ENCODE data around the gene MUC5B. TPM values are rescaled to one million over a fixed set of nuclear protein-coding genes. Genes with fewer than 3 reads are reported as not detected.

Gene MUC5B
- total RNA-seq, 1 experiment from 2014 or later, result not detected

DNA sequence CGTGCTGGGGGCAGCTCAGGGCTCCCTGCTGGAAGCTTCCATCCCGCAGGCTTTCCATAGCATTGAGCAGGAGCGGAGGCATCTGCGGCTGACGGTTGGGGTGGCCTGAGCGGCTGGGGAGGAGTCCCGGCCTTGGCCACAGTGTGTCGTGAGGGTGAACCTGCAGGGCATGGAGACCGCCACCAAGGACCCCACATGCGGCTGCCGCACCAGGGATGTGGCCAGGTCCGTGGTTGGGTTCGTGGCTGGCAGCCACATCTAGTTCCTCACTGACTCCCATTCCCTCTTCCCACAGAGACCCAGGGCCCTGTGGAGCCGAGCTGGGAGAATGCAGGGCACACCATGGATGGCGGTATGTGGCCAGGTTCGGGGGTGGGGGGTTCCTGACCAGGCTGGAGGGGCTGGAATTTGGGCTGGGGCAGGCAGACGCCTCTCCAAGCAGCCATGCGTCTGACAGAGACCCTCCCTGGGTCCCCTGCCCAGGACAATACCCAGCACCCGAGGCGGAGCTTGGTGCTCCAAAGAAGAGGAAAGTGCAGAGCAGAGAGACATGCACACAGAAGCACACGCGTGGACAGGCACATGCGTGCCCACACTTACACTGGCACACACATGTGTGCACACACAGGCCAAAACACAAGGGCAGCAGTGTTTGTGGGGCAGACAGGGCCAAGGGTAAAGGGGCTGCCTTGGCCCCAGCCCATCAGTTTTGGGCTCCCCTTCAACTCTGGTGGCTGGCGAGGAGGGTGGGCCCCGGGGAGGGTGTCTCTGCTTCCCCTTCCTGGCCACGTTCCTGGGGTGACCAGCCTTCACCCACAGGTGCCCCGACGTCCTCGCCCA lies 2.7 kb downstream of the MUC5B start:
- DNase-seq (ENCODE audit: low spot score), result no peak
- Histone ChIP-seq H3K27me3 (replicated peaks; ENCODE audit: insufficient read depth, low read depth, low read length, poor library complexity) (no peaks in the 10 kb centered on the region), H3K36me3 (ENCODE audit: insufficient read depth, low read length, poor library complexity, severe bottlenecking) (no peaks in the 10 kb centered on the region), H3K27ac (ENCODE audit: low read depth, low read length, poor library complexity, severe bottlenecking) (no peak overlapping the region), H3K9me3 (ENCODE audit: low read depth, low read length, poor library complexity, severe bottlenecking) (no peaks in the 10 kb centered on the region), H3K4me3 (ENCODE audit: low read depth, low read length, poor library complexity, severe bottlenecking) (no peak overlapping the region), H3K4me1 (ENCODE audit: insufficient read depth, low read length, poor library complexity, severe bottlenecking) (no peaks in the 10 kb centered on the region)
- intact Hi-C loops (cut with micrococcal nuclease; ENCODE audit: unreplicated experiment), result no loop called here
- ChIA-PET CTCF (no interaction called here), POLR2A (ENCODE audit: low non-redundant PET) (interaction anchor here (0.7 kb wide), 1 partner anchor 457 kb away, joined by 3 read pairs; no protein-coding TSS in a partner anchor)
- no TSS peak for BruUV-seq (replicated peaks)
- TF ChIP-seq, protein P1, sequence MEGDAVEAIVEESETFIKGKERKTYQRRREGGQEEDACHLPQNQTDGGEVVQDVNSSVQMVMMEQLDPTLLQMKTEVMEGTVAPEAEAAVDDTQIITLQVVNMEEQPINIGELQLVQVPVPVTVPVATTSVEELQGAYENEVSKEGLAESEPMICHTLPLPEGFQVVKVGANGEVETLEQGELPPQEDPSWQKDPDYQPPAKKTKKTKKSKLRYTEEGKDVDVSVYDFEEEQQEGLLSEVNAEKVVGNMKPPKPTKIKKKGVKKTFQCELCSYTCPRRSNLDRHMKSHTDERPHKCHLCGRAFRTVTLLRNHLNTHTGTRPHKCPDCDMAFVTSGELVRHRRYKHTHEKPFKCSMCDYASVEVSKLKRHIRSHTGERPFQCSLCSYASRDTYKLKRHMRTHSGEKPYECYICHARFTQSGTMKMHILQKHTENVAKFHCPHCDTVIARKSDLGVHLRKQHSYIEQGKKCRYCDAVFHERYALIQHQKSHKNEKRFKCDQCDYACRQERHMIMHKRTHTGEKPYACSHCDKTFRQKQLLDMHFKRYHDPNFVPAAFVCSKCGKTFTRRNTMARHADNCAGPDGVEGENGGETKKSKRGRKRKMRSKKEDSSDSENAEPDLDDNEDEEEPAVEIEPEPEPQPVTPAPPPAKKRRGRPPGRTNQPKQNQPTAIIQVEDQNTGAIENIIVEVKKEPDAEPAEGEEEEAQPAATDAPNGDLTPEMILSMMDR (conservative IDR thresholded peaks at IDR 0.05; ENCODE audit: low read depth, low read length), result no peak
- TF ChIP-seq EZH2 (IDR thresholded peaks at IDR 0.05; ENCODE audit: borderline replicate concordance, low read depth, low read length, poor library complexity, severe bottlenecking), result no peak

GRCh38 chr11:1226226-1226985 lies 3.5 kb downstream of the MUC5B start:
- no peak for TF ChIP-seq EZH2 (IDR thresholded peaks at IDR 0.05; ENCODE audit: borderline replicate concordance, low read depth, low read length, poor library complexity, severe bottlenecking)
- TF ChIP-seq, protein P1 (conservative IDR thresholded peaks at IDR 0.05; ENCODE audit: low read depth, low read length), result no peak
- Histone ChIP-seq H3K9me3 (ENCODE audit: low read depth, low read length, poor library complexity, severe bottlenecking) (no peaks in the 10 kb centered on the region), H3K4me1 (ENCODE audit: insufficient read depth, low read length, poor library complexity, severe bottlenecking) (no peaks in the 10 kb centered on the region), H3K27me3 (replicated peaks; ENCODE audit: insufficient read depth, low read depth, low read length, poor library complexity) (no peaks in the 10 kb centered on the region), H3K36me3 (ENCODE audit: insufficient read depth, low read length, poor library complexity, severe bottlenecking) (no peaks in the 10 kb centered on the region), H3K4me3 (ENCODE audit: low read depth, low read length, poor library complexity, severe bottlenecking) (no peak overlapping the region), H3K27ac (ENCODE audit: low read depth, low read length, poor library complexity, severe bottlenecking) (no peak overlapping the region)
- DNase-seq (ENCODE audit: low spot score), result no peak
- no TSS peak for BruUV-seq (replicated peaks)
- ChIA-PET CTCF (no interaction called here), POLR2A (ENCODE audit: low non-redundant PET) (no interaction called here)
- intact Hi-C loops (cut with micrococcal nuclease; ENCODE audit: unreplicated experiment), result no loop called here

DNA sequence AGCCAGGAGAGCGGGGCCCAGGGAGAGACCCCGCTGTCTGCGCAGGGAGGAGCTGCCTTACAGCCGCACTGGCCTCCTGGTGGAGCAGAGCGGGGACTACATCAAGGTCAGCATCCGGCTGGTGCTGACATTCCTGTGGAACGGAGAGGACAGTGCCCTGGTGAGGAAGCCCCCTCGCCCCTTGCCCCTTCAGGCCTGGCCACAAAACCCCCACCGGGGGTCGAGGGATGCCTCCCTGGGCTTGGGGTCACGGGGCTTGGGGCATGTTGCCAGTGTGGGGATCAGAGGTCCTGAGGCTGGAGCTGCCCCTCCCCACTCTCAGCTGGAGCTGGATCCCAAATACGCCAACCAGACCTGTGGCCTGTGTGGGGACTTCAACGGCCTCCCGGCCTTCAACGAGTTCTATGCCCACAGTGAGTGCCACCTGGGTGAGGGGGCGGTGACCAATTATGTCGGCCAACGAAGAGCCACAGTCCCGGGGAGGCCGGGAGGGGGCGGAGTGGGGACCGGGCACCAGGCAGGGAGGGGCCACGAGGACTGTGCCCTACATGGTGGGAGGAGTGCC lies 4.2 kb downstream of the MUC5B start:
- no peak overlapping the region for H3K27ac ChIP-seq (ENCODE audit: low read depth, low read length, poor library complexity, severe bottlenecking)
- H3K9me3 ChIP-seq (ENCODE audit: low read depth, low read length, poor library complexity, severe bottlenecking), result no peaks in the 10 kb centered on the region
- no peak for TF ChIP-seq EZH2 (IDR thresholded peaks at IDR 0.05; ENCODE audit: borderline replicate concordance, low read depth, low read length, poor library complexity, severe bottlenecking)
- TF ChIP-seq, protein P1 (conservative IDR thresholded peaks at IDR 0.05; ENCODE audit: low read depth, low read length), result no peak
- CTCF ChIA-PET, result no interaction called here
- no TSS peak for BruUV-seq (replicated peaks)
- no peak overlapping the region for H3K4me3 ChIP-seq (ENCODE audit: low read depth, low read length, poor library complexity, severe bottlenecking)
- no peaks in the 10 kb centered on the region for H3K36me3 ChIP-seq (ENCODE audit: insufficient read depth, low read length, poor library complexity, severe bottlenecking)
- intact Hi-C loops (cut with micrococcal nuclease; ENCODE audit: unreplicated experiment), result no loop called here
- H3K4me1 ChIP-seq (ENCODE audit: insufficient read depth, low read length, poor library complexity, severe bottlenecking), result no peaks in the 10 kb centered on the region
- H3K27me3 ChIP-seq (replicated peaks; ENCODE audit: insufficient read depth, low read depth, low read length, poor library complexity), result no peaks in the 10 kb centered on the region
- POLR2A ChIA-PET (ENCODE audit: low non-redundant PET), result no interaction called here
- no peak for DNase-seq (ENCODE audit: low spot score)
